ENCODE measurements around the gene DIS3.
"Not testable (repeated sequence)": the region's sequence is repeated elsewhere in the genome, so short reads cannot be mapped to it uniquely, and the experiment has no call there.

DNA sequence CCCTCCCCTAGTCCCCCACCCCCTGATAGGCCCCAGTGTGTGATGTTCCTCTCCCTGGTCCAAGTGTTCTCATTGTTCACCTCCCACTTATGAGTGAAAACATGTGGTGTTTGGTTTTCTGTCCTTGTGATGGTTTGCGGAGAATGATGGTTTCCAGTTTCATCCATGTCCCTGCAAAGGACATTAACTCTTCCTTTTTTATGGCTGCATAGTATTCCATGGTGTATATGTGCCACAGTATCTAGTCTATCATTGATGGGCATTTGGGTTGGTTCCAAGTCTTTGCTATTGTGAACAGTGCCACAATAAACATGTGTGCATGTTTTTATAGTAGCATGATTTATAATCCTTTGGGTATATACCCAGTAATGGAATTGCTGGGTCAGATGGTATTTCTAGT is 24.8 kb upstream of the DIS3 start:
- not testable (repeated sequence) for TF ChIP-seq NR2C2 (CRISPR knock-in tag; IDR thresholded peaks at IDR 0.05); NR2C2 (tag; IDR thresholded peaks at IDR 0.05); ZNF24 (IDR thresholded peaks at IDR 0.05); MAZ (CRISPR knock-in tag; conservative IDR thresholded peaks at IDR 0.05 in 1 of 2, IDR thresholded peaks at IDR 0.05 in 1 of 2); ZNF583 (CRISPR knock-in tag; IDR thresholded peaks at IDR 0.05); HNRNPK (IDR thresholded peaks at IDR 0.05; ENCODE audit: low read depth, low read length, poor library complexity, severe bottlenecking); FOXO4 (CRISPR knock-in tag; IDR thresholded peaks at IDR 0.05); POLR2A (conservative IDR thresholded peaks at IDR 0.05)
